Measurements from ENCODE around the gene CTSE.

The CTSE gene

GRCh38 chr1:205967554-205968335 is 56.0 kb downstream of the CTSE start:
- no peak for DNase-seq

- DNase-seq, result peak; percentile 94 to 95
Observed at GRCh38 chr1:205965036-205965884, 58.4 kb downstream of the CTSE start.

GRCh38 chr1:205963352-205964155 is 60.1 kb downstream of the CTSE start:
- DNase-seq, result no peak

GRCh38 chr1:205962821-205963221 is 60.9 kb downstream of the CTSE start:
- DNase-seq, result no peak

- DNase-seq, result no peak
Observed at GRCh38 chr1:205961991-205962820, 61.5 kb downstream of the CTSE start.

- no peak for DNase-seq
Observed at GRCh38 chr1:205961405-205961804, 62.3 kb downstream of the CTSE start.

GRCh38 chr1:205959789-205960188 is 63.9 kb downstream of the CTSE start:
- no peak for DNase-seq
